HG03045 (cell line): Measurements from ENCODE around the gene PTPRH.

Experiments
- ATAC-seq: cut with Tn5 transposase; IDR thresholded peaks from one replicate; pipeline ENCODE4 v1.9.1; 2021; ENCODE audit warnings: mild to moderate bottlenecking, moderate library complexity; ENCODE audit not compliant: unreplicated experiment

Gene PTPRH

GRCh38 chr19:55137915-55138314 lies 71.4 kb downstream of the PTPRH start:
- no peak for ATAC-seq

- no peak for ATAC-seq
Observed at GRCh38 chr19:55136399-55137102, 72.8 kb downstream of the PTPRH start.

GRCh38 chr19:55134736-55135135 lies 74.6 kb downstream of the PTPRH start:
- no peak for ATAC-seq

GRCh38 chr19:55133639-55134444 lies 75.5 kb downstream of the PTPRH start:
- no peak for ATAC-seq

- ATAC-seq = no peak
Observed at GRCh38 chr19:55132453-55133129, 76.7 kb downstream of the PTPRH start.

- no peak for ATAC-seq
Observed at GRCh38 chr19:55131421-55131820, 77.9 kb downstream of the PTPRH start.
